HG03469 (cell line): ENCODE results near the gene CANT1.
"Not testable (repeated sequence)": the region's sequence is repeated elsewhere in the genome, so short reads cannot be mapped to it uniquely, and the experiment has no call there.

Experiments
- ATAC-seq: cut with Tn5 transposase; IDR thresholded peaks from one replicate; pipeline ENCODE4 v1.9.1; 2021; ENCODE audit warnings: mild to moderate bottlenecking, moderate library complexity, moderate number of reproducible peaks; ENCODE audit not compliant: unreplicated experiment

CANT1 gene

DNA sequence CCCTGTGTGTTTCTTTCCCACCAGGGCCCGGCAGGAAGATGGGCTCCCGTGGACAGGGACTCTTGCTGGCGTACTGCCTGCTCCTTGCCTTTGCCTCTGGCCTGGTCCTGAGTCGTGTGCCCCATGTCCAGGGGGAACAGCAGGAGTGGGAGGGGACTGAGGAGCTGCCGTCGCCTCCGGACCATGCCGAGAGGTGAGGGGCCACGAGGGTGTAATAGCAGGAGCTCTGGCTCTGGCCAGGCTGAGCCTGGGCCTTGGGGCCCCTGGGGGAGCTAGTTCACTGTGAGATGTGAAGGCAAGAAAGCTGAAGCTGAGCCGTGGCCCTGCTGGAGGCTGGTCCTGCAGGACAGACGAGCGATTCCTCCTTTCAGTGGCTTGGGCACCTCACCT, 34.4 kb upstream of the CANT1 start:
- ATAC-seq, result no peak

DNA sequence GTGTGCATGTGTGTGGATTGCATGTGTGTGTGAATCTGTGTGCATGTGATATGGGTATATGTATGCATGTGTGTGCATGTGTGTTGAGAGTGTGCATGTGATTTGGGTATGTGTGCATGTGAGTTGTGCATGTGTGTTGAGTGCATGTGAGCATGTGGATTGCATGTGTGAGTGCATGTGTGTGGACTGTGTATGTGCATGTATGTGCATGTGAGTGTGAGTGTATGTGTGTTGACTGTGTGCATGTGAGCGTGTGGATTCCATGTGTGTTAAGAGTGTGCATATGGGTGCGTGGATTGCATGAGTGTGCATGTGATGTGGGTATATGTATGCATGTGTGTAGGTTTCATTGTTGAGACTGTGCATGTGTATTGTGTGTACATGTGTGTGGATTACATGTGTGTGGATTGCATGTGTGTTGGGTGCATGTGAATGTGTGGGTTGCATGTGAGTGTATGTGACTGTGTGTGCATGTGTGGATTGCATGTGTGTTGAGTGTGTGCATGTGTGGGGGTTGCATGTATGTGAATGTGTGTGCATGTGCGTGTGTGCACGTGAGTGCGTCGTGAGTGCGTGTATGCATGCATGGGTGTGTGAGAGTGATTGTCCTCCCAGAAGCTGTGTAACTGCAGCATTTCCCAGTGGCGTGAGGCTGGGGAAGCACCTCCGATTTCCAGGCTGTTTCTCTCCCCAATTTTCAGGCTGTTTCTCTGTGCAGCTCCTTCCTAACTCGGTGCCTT, 33.8 kb upstream of the CANT1 start:
- ATAC-seq, result no peak

DNA sequence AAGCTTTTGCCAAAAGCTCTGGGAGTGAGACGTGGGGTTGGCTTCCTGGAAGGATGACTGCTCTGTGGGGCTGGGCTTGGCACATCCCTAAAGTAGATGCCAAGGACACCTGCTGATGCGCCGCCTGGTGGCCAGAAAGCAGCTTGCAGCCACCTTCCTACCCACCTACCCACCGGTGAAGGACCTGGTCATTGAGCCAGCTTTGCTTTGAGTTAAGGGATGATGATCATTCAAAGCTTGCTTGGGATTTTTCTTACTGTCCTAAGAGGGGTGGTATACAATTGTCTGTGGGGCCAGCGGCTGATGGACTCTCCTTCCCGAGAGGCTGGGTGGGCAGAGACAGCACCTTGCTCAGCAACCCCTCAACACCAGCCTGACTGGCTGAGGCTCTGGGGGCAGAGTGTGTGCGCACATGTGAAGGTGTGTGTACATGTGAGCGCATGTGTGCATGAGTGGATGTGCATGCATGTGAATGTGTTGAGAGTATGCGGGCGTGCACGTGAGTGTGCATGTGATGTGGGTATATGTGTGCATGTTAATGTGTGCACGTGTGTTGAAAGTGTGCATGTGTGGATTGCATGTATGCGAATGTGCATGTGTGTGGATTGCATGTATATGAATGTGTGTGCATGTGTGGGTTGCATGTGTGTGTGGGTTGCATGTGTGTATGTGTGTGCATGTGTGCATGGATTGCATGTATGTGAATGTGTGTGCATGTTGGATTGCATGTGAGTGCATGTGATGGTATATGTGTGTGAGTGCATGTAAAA, 33.0 kb upstream of the CANT1 start:
- no peak for ATAC-seq

DNA sequence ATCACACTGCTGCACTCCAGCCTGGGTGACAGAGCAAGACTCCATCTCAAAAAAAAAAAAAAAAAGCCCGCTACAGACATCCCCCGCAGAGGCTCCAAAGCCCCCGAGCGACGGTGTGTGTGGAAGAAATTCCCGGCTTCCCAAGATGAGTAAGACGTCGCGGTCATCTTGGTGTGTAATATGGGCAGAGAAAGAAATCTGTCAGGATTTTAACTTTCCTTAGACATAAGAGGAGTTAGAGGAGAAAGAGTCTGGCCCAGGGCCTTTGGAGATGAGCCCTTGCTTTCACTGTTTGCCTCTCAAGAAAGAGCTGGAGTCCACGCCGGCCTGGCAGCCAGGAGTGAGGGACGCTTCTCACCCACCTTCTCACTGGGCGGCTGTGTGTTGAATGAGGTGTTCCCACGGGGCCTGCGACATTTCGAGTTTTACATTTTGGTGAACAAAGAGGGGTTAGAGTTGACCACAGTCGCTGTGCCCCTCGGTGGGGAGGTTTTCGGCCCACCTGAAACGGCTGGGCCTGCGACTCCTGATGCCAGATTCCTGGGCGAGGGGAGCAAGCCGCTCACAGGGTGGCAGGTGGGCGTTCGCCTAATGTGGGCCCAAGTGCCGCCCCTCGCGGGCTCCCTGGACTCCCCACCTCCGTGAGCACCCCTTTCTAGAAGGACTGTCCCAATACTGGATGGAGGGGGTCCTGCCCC, 32.3 kb upstream of the CANT1 start:
- ATAC-seq, result no peak

DNA sequence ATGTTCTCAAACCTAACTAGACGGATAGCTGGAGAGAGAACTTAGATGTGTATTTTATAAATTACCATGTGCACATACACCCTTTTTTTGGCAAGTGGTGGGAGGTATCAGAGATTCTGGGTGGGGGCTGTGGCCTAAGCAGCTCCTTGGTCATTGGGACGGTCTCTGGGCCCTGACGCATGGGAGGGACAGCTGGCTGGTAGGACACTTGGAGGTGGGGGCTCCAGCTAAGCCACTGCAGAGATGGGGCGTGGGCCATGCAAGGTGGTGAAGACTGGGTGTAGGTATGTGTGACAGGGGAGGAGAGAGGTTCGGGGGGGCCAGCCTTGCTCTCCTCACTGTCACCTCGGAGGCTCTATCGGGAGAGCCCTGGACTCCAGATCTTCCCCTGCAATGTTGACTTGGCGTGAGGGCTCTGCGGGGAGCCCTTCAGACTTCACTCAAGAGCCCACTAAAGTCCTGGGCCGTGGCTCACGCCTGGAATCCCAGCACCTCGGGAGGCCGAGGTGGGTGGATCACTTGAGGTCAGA, 31.5 kb upstream of the CANT1 start:
- no peak for ATAC-seq

DNA sequence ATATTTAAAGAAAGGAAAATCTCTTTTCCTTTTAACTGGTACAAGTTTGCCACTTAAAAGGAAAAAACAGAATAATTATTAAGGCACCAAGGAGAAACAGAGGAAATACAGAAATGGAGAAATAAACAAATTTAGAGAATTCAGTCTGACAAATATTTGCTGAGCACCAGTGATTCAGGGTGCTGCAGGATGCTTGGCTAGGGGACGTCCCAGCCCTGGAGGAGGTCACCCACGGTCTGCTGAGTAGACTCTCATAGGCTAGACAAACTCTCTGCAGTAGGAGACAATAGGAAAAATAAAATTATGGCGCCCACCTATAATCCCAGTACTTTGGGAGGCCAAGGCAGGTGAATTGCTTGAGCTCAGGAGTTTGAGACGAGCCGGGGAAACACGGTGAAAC, 30.3 kb upstream of the CANT1 start:
- no peak for ATAC-seq

DNA sequence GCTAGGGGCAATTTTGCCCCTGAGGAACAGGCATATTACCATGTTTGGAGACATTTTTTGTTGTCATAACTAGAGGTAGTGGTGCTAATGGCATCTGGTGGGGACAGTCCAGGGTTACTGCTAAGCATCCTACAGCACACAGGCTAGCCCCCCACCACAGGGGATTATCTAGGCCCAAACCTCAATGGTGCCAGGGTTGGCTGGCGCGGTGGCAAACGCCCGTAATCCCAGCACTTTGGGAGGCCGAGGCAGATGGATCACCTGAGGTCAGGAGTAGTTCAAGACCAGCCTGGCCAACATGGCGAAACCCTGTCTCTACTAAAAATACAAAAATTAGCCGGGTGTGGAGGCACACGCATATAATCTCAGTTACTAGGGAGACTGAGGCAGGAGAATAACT, 29.6 kb upstream of the CANT1 start:
- no peak for ATAC-seq

DNA sequence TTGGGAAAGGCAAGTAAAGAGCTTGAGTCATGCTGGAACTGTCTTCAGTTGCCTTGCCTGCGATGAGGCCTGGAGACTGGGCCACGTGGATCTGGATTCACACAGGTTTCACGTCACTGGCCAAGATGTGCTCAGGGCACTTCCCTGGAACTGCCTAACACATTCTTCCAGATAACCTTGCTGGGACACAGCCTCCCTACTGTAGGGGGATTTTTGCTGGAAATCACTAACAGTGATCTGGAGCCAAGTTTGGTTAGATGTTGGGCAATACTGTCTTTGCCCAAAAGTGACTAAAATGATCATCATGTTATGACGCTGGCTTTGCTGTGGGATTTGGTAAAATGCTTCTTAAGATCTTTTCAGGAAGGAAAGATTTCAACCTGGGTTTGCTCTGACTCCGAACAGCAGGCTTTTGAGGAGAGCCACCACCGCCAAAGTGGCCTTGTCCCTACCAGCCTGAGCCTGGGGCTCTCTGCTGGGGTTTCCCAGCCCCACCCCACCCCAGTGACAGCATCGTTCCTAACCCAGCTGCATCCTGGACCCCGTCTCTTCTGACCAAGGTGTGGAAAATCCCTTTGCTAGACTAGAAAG, 29.1 kb upstream of the CANT1 start:
- no peak for ATAC-seq

DNA sequence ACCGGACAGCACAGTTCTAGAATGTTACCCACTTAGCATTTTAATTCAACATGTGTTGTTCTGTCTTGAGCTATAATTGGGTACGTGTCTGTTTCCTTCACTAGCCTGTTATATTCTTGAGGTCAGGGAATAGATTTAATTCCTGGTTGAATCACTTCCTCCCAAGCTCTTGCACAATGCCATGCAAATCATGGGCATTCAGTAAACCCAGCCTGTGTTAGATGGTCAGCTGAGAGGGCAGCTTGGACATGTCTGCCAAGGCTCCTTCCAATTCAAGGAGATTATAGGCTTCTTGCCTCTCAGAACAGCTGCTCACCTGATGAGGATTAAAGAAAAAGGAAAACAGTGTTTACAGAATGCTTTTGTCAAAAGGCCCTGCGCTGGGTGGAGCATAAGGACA, 27.0 kb upstream of the CANT1 start:
- ATAC-seq, result no peak

DNA sequence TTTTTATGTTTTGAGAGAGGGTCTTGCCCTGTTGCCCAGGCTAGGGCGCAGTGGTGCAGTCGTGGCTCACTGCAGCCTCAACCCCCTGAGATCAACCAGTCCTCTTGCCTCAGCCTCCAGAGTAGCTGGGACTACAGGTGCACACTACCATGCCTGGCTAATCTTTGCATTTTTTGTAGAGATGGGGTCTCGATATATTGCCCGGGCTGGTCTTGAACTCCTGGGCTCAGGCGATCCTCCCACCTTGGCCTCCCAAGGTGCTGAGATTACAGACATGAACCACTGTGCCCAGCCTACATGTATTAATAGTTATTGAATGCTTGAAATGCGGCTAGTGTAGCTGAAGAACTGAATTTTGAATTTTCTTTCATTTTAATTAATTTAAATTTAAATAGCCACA, 26.6 kb upstream of the CANT1 start:
- no peak for ATAC-seq

DNA sequence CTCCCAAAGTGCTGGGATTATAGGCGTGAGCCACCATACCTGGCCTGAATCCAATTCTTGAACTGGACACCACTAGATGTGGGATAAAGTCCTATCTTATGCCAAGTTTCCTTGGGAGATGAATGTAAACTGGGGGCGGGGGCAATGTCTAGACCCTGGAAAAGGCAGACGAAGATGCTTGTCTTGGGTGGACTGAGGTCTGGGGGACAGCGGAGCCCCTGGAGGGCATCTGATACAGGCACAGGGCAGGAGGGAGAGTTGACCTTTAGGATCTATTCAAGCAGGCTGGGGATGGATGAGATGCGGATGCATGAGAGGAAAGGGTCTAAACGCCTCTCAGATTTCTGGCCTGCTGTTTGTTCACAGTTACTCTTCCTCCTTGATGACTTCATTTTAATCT, 26.1 kb upstream of the CANT1 start:
- no peak for ATAC-seq

DNA sequence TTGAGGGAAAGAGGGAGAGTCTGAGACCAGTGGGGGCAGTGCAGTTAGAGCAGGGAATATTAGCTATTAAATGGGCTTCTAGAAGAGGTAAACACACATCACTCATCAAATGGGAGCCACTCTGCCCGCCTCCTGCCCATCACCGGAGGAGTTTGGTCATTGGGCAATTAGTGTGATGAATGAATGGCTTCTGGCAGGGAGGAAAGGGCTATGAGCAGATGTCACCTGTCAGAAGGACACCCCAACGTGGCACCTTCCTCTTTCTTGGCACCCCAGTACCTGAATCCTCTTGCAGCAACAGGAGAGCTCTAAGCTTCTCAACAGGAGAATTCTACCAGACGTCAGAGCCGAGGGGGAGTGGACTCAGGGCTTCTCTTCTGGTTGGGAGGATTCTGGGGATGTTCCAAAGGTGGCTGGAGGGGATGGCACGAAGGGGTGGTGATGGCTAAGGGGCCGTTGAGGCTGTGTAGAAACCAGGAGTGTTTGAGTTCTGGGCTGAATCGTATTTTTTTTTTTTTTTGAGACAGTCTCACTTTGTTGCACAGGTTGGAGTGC, 25.4 kb upstream of the CANT1 start:
- no peak for ATAC-seq

DNA sequence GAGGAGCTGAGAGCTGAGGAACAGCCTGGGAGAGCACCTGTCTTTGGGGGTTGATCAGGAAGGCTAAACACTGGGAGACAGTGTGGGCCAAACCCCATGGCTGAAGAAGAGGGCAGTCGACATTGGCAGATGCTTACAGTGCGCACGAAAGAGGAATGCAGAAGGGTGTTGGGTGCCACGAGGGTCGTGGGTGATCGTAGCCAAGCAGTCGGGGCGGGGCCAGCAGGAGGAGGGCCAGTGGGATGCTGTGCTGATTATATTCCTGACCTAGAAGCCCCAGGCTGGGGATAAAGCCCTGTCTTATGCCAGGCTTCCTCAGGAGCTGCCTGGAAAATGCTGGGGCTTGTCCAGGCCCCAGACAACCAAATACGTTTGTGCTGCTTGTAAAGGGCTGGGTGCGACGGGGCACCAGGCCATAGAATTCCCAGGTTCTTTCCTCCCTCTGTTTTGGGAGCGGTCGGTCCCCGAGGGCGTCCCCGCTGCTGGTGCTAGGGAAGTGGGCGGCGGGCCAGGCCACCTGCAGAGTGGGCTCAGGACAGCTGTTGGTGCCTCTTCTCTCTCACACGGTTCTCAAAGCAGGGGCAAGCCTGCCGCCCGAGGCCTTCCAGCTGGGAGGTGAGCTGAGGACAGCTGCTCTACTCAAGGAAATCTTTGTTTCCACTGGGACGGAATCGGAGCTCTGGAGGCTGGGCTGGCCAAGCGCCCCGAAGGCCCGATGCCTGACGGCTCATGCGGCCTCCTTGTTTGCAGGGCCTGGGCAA, 24.4 kb upstream of the CANT1 start:
- no peak for ATAC-seq

DNA sequence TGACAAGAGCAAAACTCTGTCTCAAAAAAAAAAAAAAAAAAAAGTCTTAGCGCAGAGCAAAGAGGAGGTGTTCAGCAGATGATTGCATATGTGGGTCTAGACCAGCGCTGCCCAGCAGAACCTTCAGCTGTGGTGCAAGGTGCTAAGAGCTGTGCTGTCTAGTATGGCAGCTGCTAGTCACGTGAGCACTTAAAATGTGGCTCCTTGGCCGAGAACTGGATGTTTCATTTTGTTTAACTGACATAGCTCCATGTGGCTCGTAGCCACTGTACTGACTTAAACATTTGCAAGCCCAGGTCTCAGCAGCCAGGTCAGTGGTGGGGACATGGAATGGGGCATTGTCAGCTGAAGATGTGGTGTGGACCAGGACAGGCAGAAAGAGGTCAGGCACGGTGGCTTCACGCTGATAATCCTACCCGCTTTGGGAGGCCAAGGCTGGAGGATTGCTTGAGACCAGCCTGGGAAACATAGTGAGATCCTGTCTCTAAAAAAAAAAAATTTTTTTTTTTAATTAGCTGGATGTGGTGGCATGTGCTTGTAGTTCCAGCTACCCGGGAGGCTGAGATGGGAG, 23.6 kb upstream of the CANT1 start:
- ATAC-seq, result no peak

DNA sequence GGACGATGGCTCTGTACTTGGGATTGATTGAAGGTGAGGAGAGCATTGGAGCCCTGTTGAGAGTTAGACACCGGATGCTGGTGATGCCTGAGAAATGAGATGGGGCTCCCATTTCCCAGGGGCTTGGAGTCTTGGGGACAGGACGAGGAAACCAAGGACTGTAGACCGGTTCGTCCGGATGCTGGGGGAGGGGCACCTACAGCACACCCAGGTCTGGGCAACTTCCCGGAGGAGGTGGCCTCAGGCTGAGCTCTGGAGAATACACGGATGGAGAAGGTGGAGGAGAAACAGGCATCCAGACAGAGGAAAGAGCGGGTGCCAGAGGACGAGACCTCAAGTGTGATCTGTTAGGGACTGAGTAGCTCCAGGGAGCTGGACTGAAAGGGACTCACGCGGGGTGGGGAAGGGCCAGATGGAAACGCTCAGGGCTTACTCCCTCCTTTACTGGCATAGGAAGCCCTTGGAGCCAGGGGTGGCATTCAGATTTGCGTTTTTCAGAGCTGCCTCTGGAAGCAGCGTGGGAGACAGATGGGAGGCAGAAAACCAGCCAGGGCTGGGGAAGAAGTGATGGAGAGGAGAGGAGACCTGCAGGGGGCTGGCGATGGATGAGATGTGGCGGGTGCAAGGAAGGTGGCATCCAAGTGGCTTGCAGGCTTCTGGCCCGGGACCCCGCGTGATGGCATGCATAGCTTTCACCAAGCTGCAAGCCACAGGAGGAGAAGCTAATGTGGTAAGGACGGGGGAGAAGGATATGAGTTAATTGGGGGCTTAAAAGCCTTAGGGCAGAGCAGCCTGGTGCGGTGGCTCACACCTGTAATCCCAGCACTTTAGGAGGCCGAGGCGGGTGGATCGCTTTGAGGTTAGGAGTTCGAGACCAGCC, 22.7 kb upstream of the CANT1 start:
- no peak for ATAC-seq

DNA sequence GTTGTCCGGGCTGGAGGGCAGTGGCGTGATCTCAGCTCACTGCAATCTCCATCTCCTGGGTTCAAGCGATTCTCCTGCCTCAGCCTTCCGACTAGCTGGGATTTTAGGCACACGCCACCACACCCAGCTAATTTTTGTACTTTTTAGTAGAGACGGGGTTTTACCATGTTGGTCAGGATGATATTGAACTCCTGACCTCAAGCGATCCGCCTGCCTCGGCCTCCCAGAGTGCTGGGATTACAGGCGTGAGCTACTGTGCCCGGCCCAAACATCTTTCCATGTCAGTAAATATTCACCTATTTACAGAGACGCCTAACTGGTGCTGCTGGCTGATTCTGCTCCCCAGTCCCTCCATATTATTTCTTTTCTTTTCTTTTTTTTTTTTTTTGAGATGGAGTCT, 21.1 kb upstream of the CANT1 start:
- not testable (repeated sequence) for ATAC-seq

DNA sequence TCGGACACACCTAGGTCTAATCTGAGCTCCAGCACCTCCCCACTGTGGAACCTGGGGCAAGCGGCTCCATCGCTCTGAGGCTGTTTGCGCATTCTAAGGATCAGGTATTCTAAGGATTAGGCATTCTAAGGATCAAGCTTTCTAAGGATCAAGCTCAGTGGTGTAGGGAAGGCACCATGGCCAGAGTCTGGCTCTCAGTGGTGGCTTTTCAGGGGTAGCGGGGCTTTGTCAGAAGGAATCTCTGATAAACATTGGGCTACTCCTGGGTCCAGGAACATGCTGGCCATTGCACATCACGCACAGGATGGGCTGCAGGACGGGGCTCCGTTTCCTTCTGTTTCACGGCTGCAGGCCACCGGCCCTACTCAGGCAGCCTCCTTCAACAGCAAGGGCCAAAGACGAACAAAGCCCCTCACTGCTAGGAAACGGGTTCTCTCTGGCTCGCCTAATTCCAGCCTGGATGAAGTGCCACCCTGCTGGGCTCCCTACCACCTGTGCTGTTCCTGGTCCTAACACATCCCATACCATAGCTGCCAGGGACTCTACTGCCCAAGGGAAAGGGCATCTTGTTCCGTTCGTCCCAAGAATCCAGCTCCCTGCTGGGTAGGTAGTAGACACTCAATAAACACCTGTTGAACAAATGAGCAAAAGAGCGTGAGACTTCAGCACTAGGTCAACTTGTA, 19.9 kb upstream of the CANT1 start:
- ATAC-seq, result no peak
